22Rv1 (cell line): Measurements from ENCODE around the gene UBAP1L.

Source experiments
- CTCF ChIP-seq: fragments of 450-650 bp; IDR thresholded peaks from 2 replicates; pipeline ENCODE4 v1.5.1; 2017; ENCODE audit warnings: mild to moderate bottlenecking
- ZFX ChIP-seq: fragments of 450-650 bp; IDR thresholded peaks from 2 replicates; pipeline ENCODE4 v1.6.1; 2017; ENCODE audit warnings: antibody characterized with exemption, borderline replicate concordance

GRCh38 chr15:65059931-65060596 is 54.9 kb downstream of the UBAP1L start:
- TF ChIP-seq CTCF, result no peak
- no peak for TF ChIP-seq ZFX
